OCI-LY7 (cell line): Measurements from ENCODE around the gene GATB.

Source experiments
- EZH2phosphoT487 ChIP-seq: fragments of 200-600 bp; sonication (generic); IDR thresholded peaks from 2 replicates; pipeline ENCODE4 v1.6.1; 2018; ENCODE audit warnings: low read depth, borderline replicate concordance, mild to moderate bottlenecking, mixed run types, antibody characterized with exemption, low read length, moderate library complexity, mixed read lengths
- TF ChIP-seq, protein P1 (sequence below): fragments of 200-600 bp; sonication (generic); conservative IDR thresholded peaks from 2 replicates; pipeline ENCODE4 v1.5.1; 2014; ENCODE audit warnings: mild to moderate bottlenecking, antibody characterized with exemption, low read length, moderate library complexity, mixed read lengths

DNA sequence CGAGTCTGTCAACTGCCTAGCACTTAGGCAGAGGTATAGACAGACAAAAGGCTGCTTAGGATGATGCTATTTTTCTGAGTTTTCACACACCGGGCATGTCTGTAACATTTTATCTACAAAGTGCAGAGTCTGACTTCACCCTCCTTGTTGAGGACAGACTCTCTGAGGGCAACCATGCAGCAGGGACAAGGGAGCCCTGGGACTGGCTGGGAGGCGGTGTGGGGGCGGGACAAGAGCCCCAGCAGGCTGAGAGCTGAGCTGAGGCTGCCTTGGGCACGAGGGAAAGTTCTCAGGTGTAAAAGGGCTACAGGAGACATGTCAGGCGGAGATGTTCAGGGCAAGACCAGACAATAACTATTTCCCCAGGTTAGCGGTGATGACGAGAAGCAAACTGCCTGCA, 81.6 kb downstream of the GATB start:
- TF ChIP-seq, protein P1, sequence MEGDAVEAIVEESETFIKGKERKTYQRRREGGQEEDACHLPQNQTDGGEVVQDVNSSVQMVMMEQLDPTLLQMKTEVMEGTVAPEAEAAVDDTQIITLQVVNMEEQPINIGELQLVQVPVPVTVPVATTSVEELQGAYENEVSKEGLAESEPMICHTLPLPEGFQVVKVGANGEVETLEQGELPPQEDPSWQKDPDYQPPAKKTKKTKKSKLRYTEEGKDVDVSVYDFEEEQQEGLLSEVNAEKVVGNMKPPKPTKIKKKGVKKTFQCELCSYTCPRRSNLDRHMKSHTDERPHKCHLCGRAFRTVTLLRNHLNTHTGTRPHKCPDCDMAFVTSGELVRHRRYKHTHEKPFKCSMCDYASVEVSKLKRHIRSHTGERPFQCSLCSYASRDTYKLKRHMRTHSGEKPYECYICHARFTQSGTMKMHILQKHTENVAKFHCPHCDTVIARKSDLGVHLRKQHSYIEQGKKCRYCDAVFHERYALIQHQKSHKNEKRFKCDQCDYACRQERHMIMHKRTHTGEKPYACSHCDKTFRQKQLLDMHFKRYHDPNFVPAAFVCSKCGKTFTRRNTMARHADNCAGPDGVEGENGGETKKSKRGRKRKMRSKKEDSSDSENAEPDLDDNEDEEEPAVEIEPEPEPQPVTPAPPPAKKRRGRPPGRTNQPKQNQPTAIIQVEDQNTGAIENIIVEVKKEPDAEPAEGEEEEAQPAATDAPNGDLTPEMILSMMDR = no peak
- TF ChIP-seq EZH2phosphoT487 = no peak
